ENCODE measurements around the gene ACVRL1.

Gene ACVRL1

DNA sequence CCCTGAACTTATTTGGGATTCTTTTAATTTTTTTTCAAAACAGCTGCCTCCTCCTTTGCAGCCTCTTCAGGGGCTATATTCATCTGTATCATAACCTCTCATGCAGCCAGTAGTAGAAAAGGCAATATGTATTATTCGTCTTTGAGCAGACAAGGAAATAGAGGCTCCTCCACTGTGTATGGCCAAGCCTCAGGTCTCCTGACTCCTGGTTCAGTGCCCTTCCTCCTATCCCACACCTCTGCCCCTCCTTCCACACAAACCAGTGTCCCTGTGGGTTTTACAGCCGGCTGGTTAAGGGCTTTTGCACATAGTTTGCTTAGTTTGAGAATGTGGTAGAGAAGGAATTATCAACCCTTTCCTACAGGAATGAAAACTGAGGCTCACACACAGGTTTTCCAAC is 8.8 kb upstream of the ACVRL1 start:
- no peak for DNase-seq (ENCODE audit: low read depth)

DNA sequence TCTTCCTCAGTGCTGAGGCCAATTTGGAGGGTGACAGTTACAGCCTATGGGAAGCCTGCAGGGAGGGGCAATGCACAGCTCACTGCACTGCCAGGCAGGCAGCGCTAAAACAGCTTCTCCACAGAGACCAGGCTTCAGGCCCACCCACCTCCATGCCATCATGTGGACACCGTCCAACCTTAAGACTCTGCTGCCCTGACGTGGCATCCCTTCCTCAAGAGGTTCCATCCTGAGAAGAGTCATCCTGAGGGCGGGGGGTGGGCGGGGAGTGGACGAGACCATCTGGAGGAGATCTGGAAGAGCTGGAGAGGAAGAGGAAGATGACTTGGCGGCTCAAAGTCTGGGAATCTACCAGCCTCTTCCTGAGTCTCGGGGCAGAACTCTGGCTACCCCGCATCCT is 8.4 kb upstream of the ACVRL1 start:
- DNase-seq (ENCODE audit: low read depth): no peak

DNA sequence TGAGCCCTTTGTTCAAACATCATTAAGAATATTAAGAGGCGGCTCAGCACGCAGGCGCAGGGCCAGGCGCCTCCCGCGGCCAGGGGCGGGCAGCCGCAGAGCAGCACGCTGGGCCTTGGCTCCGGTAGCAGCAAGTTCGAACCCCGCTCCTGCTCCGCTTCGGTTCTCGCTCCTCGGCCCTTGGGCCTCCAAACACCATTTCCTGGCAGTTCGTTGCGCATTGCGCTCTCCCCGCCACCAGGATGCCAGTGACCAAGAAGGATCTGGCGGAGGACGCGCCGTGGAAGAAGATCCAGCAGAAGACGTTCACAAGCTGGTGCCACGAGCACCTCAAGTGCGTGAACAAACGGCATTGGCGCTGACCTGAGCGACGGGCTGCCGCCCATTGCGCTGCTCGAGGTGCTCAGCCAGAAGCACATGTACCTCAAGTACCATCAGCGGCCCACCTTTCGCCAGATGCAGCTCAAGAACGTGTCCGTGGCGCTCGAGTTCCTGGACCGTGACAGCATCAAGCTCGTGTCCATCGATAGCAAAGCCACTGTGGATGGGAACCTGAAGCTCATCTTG is 6.9 kb upstream of the ACVRL1 start:
- DNase-seq (ENCODE audit: low read depth): no peak

DNA sequence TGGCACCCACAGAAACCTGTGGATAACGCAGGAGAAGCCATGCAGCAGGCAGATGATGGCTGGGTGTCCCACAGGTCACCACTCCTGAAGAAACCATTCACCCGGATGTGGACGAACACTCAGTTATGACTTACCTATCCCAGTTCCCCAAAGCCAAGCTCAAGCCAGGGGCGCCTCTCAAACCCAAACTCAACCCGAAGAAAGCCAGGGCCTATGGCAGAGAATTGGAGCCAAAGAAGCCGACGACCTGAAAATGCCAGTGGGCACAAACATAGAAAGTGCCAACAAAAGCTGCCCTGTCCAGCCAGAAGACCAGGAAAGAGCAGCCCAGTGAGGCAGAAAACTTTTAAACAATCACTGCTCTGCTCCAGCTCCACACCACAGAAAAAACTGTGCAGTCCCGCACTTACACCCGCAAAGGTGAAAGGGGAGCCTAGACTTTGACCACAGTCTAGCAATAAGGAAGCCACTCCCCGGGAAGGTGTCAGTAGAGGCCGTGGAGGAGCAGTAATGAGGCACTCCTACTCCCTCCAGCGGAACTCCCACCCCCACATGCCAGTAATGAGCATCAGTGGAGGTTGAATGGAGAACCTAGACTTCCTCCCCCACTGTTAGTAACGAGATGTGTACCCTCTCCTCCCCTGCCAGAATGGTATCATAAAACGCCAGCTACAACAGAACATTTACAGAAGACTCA is 6.0 kb upstream of the ACVRL1 start:
- DNase-seq (ENCODE audit: low read depth): no peak

DNA sequence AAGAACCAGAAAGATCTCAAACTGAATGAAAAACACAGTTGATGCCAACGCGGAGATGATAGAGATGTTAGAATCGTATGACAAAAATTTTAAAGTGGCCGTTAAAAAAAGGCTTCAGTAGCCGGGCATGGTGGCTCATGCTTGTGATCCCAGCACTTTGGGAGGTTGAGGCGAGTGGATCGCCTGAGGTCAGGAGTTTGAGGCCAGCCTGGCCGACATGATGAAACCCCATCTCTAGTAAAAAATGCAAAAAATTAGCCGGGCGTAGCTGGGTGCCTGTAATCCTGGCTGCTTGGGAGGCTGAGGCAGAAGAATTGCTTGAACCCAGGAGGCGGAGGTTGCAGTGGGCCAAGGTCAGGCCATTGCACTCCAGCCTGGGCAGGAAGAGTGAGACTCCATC is 5.4 kb upstream of the ACVRL1 start:
- no peak for DNase-seq (ENCODE audit: low read depth)

DNA sequence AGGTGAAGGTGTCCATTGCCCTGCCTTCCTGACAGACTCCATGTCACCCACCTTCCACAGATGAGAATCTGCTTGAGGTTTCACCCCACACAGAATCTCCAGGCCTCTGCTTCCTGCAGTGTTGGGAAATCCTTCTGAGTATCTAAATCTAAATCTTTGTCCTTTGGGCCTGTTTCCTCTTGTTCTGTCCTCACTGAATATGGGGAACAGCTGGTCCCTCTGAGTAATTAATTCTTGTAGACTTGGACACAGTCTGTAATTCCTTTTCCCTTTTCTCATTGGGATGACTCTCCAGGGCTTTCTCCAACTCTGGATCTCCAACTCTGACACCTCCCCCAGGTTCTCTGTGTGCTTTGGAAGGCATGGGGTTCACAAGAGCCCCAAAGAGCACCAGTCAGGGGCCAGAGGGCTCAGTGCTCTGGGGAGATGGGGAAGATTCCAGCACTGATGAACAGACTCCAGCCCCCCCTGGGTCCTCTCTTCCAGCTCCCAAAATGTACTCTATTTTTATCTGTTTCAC is 2.3 kb upstream of the ACVRL1 start:
- no peak for DNase-seq (ENCODE audit: low read depth)

DNA sequence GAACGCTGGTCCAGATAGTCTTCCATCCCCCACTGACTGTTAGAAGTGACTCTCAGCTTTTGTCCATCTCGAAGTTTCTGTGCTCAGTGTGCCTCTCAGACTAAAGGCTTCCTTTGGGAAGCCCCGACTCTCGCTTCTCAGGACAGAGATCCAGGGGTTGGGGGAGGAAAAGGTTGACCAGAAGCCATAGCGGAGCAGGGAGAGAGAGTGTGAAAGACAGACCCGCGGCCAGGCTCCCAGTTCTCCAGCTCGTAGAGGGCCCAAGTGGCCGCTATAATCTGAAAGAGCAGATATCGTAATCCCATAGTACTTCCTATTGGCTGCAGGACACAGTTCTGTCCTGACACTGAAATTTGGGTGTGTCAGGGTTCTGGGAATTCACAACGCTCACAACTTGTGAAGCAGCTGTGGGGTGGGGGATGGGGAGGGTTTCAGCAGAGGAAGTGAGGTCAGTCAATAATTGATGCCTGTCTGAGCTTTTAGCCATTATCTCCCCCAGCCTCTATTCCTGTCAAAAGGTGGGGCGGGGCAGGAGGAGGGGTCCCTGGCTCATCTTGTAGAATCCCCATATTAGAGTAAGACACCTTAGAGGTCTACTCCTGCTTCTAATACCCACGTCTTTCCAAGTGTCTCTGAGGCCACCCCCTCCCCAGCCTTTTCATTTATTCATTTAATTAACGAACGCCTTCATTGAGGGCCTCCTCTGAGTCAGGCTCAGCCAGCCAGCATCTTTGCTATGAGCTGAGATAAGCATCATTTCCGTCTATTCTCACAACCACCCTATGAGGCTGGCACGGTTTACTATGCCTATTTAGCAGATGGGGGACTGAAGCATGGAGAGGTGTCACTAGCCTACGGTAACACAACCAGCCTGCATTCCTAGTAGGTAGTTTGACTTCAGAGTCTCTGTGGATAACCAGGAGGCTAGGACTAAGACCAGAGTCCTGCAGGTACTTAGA is 1.6 kb upstream of the ACVRL1 start:
- no peak for DNase-seq (ENCODE audit: low read depth)

DNA sequence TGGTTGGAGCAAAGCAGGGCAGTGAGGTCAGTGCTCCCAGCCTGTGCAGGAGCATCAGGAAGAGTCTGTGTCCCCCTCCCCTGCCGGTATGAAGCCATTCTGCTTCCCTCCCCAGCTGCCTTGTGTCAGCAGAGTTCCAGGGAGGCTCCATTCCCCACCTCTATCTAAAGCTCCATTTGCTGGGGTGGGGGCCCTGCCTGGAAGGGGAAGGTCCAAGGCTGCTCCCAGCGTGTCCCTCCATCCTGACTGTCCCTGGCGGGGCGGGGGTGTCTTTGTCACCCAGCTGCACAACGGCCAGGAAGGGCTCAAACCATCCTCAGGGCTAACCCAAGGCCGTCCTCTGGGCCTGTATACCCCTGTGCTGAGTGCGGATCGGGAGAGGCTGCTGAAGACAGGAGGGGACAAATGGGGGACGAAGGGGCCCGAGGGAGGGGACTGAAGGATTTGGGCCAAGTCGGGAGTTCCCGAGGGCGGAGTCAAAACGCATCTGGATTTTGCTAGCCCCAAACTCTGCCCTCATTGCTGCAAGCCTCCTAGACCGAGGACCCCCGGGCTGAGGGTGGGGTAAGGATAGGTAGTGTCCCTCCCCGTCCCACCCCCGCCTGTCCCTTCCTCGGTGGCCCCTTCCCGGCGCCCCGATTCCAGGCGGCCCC is 748 bp upstream of the ACVRL1 start:
- no peak for DNase-seq (ENCODE audit: low read depth)

DNA sequence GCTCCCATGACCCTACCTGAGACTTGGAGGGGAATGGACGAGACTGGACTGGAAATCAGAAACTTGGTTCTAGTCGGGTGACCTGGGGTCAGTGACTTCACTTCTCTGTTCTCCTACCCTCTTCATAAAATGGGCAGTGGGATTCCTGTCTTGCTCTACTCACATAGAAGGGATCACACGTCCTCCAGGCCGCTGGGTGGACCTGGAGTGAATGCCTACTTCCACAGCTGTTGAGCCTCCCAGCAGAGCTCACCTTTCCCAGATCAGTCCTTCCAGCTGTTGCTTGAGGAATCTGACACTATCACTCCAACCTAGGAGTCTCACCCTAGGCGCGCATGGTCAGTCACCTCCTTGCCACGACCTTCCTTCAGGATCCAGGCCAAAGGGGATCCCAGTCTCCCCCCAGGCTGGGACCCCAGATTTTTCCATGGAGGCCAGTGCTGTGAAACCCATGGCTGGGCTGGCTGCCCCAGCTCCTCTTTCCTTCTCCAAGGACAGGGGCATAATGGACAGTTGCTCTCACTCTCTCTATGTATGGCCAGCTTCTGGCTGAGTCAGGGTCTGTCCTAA is 637 bp downstream of the ACVRL1 start:
- no peak for DNase-seq (ENCODE audit: low read depth)

DNA sequence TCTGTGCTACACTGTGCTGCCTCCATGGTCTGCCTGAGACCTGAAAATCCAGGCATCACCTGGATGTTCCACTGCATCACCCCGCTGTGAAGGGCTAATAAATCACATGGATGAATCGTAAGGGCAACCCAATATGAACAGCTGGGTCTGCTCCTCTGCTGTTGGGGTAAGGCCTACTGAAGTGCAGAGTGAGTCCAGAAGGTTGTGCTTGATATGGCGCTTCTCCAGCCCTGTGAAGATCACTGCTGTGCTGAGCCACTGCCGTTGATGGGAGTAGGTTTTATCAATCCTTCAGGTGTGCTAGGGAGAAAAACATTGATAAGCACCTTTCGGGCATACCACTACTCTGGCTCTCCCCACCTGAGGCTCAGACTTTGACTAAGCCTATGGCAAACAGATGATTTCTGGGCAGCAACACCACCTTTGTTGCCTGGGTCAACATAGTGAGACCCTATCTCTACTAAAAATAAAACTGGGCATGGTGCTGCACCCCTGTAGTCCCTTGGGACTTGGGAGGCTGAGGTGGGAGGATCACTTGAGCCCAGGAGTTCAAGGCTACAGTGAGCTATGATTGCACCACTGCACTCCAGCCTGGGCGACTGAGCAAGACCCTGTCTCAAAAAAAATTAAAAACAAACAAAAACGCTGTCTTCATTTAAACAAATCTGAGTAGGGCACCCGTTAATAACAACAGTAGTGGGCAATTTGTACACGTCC is 1.7 kb downstream of the ACVRL1 start:
- DNase-seq (ENCODE audit: low read depth): no peak

DNA sequence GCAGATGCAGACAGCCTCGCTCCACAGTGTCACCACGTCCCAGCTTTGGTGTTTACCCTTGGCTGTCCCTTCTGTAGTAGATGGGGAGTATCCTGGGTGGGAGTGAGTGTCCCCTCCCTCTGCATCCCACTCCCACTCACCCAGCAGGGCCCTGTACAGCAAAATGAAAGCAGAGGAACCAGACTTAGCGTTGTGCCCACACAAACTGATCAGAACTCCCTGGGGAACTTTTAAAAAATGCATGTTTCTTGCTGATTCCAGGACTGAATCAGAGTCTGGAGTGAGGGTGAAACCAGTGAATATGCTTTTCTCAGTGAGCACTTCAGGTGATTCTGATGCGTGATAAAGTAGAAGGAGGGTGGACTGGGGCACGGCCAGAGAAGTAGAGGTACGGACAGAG is 2.9 kb downstream of the ACVRL1 start:
- DNase-seq (ENCODE audit: low read depth): peak; percentile 28

DNA sequence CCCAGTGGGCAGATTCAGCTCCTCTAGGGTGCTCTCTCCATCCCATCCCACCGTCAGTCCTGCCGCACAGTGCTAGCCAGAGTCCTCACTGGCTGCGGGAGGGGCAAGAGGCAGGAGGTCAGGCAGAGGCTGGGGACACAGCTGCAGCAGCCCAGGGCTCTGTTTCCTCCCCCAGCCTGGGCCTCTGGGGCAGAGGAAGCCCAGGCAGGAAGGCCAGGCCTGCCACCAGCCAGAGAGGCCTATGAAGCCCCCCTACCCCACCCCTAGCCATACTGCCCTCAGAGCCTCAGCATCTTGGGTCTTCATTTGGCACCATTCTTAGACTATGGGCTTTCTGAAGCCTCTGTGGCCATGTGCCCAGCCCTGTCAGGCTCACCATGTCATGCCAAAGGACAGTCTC is 3.4 kb downstream of the ACVRL1 start:
- no peak for DNase-seq (ENCODE audit: low read depth)

DNA sequence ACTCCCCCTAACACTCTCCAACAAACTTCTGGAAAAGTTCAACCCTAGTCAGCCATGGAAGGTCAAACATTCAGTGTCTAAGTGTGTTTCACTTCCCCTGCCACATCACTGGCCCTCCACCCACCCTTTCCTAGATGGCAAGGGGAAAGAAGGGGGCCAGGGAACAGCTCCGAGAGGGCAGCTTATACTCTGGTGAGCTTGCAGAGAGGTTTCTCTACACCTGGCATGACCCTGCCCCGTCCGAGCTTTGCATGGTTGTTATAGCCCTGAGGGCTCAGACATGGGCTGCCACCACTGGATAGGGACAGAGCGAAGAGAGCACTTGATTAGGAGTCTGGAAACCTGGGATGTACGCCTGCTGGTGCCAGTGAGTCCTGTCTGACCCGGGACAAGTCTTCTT is 4.0 kb downstream of the ACVRL1 start:
- no peak for DNase-seq (ENCODE audit: low read depth)

DNA sequence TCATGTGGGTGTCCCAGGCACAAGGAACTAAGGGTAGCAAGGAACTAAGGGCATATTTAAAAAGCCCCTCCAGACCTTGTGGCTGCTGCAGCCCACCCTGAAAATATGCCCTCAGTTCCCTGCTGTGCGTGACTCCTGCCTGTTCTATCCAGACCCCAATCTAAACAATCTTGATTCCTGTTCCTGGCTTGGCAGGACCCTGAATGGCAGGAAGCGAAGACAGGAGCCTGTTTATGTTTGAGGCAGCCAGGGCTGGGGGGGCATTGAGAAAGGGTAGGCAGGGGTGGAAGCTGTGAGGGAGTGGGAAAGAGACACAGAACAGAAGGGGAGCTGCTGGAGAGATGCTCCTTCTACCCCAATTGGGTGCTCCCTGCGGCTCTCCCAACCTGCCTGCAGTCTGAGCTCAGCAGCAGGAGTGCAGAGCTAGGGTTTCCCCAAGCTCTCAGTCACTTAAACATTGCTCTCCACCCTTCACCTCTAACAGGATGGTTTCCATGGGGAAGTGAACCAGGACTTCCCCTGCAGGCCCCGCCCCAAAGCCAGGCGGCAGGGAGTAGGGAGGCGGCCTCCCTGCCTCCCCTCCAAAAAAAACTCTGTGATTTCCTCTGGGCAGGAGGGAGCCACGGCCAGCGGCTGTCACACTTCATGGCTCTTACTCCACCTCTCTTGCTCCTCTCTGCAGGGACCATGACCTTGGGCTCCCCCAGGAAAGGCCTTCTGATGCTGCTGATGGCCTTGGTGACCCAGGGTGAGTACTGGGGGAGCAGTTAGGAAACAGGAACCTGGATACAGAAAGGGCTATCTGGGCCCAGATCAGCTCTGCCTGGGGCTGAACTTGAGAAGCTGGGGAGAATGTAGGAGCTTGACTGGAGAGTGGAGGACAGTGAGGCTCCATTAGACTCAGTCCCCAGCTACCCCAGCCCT is 4.7 kb downstream of the ACVRL1 start:
- DNase-seq (ENCODE audit: low read depth): no peak

DNA sequence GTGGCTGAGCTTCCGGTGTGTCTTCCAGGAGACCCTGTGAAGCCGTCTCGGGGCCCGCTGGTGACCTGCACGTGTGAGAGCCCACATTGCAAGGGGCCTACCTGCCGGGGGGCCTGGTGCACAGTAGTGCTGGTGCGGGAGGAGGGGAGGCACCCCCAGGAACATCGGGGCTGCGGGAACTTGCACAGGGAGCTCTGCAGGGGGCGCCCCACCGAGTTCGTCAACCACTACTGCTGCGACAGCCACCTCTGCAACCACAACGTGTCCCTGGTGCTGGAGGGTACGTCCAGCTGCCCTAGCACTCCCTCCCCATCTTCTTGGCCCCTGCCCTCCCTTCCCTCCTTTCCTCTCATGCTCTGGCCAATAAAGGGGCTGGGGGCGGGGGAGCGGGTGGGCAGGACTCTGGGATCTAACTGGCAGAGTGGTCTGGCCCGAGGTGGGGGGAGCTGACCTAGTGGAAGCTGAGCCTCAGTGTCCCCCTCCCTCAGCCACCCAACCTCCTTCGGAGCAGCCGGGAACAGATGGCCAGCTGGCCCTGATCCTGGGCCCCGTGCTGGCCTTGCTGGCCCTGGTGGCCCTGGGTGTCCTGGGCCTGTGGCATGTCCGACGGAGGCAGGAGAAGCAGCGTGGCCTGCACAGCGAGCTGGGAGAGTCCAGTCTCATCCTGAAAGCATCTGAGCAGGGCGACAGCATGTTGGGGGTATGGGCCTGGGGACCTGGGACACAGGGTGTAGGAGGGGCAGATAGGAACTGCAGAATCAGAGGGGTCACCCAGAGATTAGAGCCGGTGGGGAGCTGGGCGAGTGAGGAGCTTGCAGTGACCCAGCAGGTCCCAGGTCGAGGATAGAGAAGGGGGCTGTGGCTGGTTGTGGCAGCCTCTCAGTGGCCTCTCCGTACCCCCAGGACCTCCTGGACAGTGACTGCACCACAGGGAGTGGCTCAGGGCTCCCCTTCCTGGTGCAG is 6.0 kb downstream of the ACVRL1 start:
- DNase-seq (ENCODE audit: low read depth): no peak

DNA sequence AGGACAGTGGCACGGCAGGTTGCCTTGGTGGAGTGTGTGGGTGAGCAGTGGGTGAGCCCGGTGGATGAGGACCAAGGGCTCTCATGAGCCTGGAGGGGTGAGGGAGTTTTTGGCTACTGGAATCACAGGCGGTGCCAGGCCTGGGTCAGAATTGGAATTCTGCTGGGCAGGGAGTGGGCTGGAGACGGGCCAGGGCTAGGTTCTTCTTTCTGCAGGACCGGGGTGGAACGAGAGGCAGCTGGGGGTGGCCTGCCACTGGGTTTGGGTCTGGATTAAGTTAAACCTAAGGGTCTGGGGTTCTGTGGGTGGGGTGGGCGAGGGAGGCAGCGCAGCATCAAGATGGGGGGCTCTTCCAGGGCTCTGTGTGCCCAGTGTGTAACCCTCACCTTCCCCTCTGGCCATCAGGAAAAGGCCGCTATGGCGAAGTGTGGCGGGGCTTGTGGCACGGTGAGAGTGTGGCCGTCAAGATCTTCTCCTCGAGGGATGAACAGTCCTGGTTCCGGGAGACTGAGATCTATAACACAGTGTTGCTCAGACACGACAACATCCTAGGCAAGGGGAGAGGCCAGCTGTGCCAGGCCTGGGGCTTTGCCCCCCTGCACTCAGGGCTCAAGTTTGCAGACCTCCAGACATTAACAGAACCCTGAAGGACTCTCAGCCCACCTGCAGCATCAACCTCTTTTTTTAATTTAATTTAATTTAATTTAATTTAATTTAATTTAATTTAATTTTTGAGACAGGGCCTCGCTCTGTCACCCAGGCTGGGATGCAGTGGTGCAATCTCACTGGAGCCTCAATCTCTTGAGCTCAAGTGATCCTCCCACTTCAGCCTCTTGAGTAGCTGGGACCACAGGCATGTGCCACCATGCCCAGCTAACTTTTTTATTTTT is 7.0 kb downstream of the ACVRL1 start:
- no peak for DNase-seq (ENCODE audit: low read depth)

DNA sequence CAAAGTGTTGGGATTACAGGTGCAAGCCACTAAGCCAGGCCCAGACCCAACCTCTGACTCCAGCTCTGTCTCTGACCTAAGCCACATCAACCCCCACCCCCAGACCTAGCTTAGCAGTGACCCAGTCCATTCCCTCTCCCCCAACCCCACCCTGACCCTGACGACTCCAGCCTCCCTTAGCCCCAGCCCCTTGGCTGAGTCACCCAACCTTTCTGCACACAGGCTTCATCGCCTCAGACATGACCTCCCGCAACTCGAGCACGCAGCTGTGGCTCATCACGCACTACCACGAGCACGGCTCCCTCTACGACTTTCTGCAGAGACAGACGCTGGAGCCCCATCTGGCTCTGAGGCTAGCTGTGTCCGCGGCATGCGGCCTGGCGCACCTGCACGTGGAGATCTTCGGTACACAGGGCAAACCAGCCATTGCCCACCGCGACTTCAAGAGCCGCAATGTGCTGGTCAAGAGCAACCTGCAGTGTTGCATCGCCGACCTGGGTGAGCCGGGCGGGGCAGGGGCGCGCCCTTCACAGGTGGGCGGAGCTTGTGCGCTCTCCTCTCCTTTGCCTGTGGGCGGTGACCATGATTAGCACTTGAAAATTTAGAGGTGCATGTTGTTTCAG is 7.8 kb downstream of the ACVRL1 start:
- no peak for DNase-seq (ENCODE audit: low read depth)

DNA sequence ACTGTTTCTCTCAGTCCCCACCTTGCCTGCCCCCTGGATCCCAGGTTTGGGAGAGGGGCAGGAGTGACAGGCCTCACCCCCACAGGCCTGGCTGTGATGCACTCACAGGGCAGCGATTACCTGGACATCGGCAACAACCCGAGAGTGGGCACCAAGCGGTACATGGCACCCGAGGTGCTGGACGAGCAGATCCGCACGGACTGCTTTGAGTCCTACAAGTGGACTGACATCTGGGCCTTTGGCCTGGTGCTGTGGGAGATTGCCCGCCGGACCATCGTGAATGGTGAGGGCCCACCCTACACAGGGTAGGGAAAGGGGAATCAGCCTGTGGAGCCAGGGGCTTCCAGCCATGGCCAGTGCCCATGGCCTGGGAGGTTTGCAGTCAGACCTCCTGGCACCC is 8.6 kb downstream of the ACVRL1 start:
- no peak for DNase-seq (ENCODE audit: low read depth)

Data from stromal cell of bone marrow (primary cell).